H9 (cell line): Measurements from ENCODE around the gene HS6ST2. TPM values are rescaled to one million over a fixed set of nuclear protein-coding genes. Genes with fewer than 3 reads are reported as not detected.

Source experiments
- DNase-seq: peaks from one replicate; pipeline ENCODE4 v3.0.0-alpha.2; 2017
- H2AFZ ChIP-seq: one replicate; pipeline ENCODE4 v1.6.1; 2013; ENCODE audit warnings: mild to moderate bottlenecking, low read length, control low read depth, moderate library complexity
- H2AK5ac ChIP-seq: 2 replicates; pipeline ENCODE4 v1.6.1; 2013; ENCODE audit warnings: low read length, control low read depth, mixed read lengths; ENCODE audit not compliant: insufficient read length
- H2BK120ac ChIP-seq: one replicate; pipeline ENCODE4 v1.6.1; 2013; ENCODE audit warnings: low read depth, mild to moderate bottlenecking, low read length, control low read depth, inconsistent platforms; ENCODE audit not compliant: poor library complexity, severe bottlenecking
- H2BK12ac ChIP-seq: 2 replicates; pipeline ENCODE4 v1.6.1; 2013; ENCODE audit warnings: low read length, control low read depth, mixed read lengths, low read depth; ENCODE audit not compliant: insufficient read length
- H2BK15ac ChIP-seq: 2 replicates; pipeline ENCODE4 v1.6.1; 2013; ENCODE audit warnings: low read depth, low read length, control low read depth
- H2BK20ac ChIP-seq: one replicate; pipeline ENCODE4 v1.6.1; 2013; ENCODE audit warnings: low read depth, mild to moderate bottlenecking, low read length, control low read depth, inconsistent platforms; ENCODE audit not compliant: poor library complexity, severe bottlenecking
- H2BK5ac ChIP-seq: 2 replicates; pipeline ENCODE4 v1.6.1; 2013; ENCODE audit warnings: low read length, control low read depth, mixed read lengths; ENCODE audit not compliant: insufficient read length
- H3K14ac ChIP-seq: 2 replicates; pipeline ENCODE4 v1.6.1; 2013; ENCODE audit warnings: low read length, control low read depth; ENCODE audit not compliant: insufficient read depth
- H3K18ac ChIP-seq: 2 replicates; pipeline ENCODE4 v1.6.1; 2013; ENCODE audit warnings: low read depth, mild to moderate bottlenecking, mixed read lengths, low read length, control low read depth; ENCODE audit not compliant: insufficient read length
- H3K23ac ChIP-seq: 2 replicates; pipeline ENCODE4 v1.6.1; 2013; ENCODE audit warnings: low read length, control low read depth, mixed read lengths, low read depth; ENCODE audit not compliant: insufficient read length
- H3K23me2 ChIP-seq: 2 replicates; pipeline ENCODE4 v1.6.1; 2013; ENCODE audit warnings: low read depth, mild to moderate bottlenecking, mixed read lengths, low read length, control low read depth; ENCODE audit not compliant: insufficient read length, poor library complexity, severe bottlenecking
- H3K27ac ChIP-seq: 2 replicates; pipeline ENCODE4 v1.5.1; 2013; ENCODE audit warnings: low read length, control low read depth, mixed read lengths, low read depth; ENCODE audit not compliant: insufficient read length
- H3K27me3 ChIP-seq: 2 replicates; pipeline ENCODE4 v1.6.1; 2013; ENCODE audit warnings: low read length, control low read depth, inconsistent platforms; ENCODE audit not compliant: insufficient read depth
- H3K4ac ChIP-seq: 2 replicates; pipeline ENCODE4 v1.6.1; 2013; ENCODE audit warnings: low read depth, mild to moderate bottlenecking, control low read depth, inconsistent platforms, low read length, moderate library complexity
- H3K4me1 ChIP-seq: 2 replicates; pipeline ENCODE4 v1.6.1; 2013; ENCODE audit warnings: low read length, control low read depth, inconsistent platforms; ENCODE audit not compliant: insufficient read depth
- H3K4me2 ChIP-seq: 2 replicates; pipeline ENCODE4 v1.6.1; 2013; ENCODE audit warnings: low read length, control low read depth, mixed read lengths; ENCODE audit not compliant: insufficient read length, insufficient read depth
- H3K56ac ChIP-seq: 2 replicates; pipeline ENCODE4 v1.6.1; 2013; ENCODE audit warnings: low read depth, mild to moderate bottlenecking, mixed read lengths, low read length, control low read depth; ENCODE audit not compliant: insufficient read length
- H3K79me1 ChIP-seq: 2 replicates; pipeline ENCODE4 v1.6.1; 2013; ENCODE audit warnings: low read depth, mild to moderate bottlenecking, moderate library complexity, low read length, control low read depth, inconsistent platforms; ENCODE audit not compliant: insufficient read depth, poor library complexity, severe bottlenecking
- H3K79me2 ChIP-seq: 2 replicates; pipeline ENCODE4 v1.6.1; 2013; ENCODE audit warnings: low read length, control low read depth, inconsistent platforms; ENCODE audit not compliant: insufficient read depth
- H3K9ac ChIP-seq: 2 replicates; pipeline ENCODE4 v1.6.1; 2013; ENCODE audit warnings: low read length, control low read depth, mixed read lengths; ENCODE audit not compliant: insufficient read length; ENCODE audit errors: extremely low read depth
- H3K9me3 ChIP-seq: one replicate; pipeline ENCODE4 v1.6.1; 2013; ENCODE audit warnings: low read depth, low read length, inconsistent platforms; ENCODE audit not compliant: control insufficient read depth
- H3T11ph ChIP-seq: one replicate; pipeline ENCODE4 v1.6.1; 2013; ENCODE audit warnings: mild to moderate bottlenecking, low read length, control low read depth, inconsistent platforms
- H4K20me1 ChIP-seq: one replicate; pipeline ENCODE4 v1.6.1; 2013; ENCODE audit not compliant: control insufficient read depth, insufficient read length, insufficient read depth
- H4K5ac ChIP-seq: 2 replicates; pipeline ENCODE4 v1.6.1; 2013; ENCODE audit warnings: low read depth, mild to moderate bottlenecking, mixed read lengths, low read length, control low read depth; ENCODE audit not compliant: insufficient read length
- H4K8ac ChIP-seq: replicated peaks from 2 replicates; pipeline ENCODE4 v1.6.1; 2013; ENCODE audit warnings: low read length, control low read depth, mixed read lengths, low read depth; ENCODE audit not compliant: insufficient read length
- H4K91ac ChIP-seq: 2 replicates; pipeline ENCODE4 v1.6.1; 2013; ENCODE audit warnings: low read depth, mild to moderate bottlenecking, moderate library complexity, mixed read lengths, low read length, control low read depth; ENCODE audit not compliant: insufficient read length
- H3K27ac Mint-ChIP-seq, 3 experiments: 2 replicates in 2 of 3; 3 replicates in 1 of 3; pipeline ENCODE4 v1.8.0; 2020 to 2021; ENCODE audit warnings: mixed read lengths in 3 of 3, mild to moderate bottlenecking in 1 of 3, moderate library complexity in 1 of 3
- H3K27me3 Mint-ChIP-seq: 2 replicates; pipeline ENCODE4 v1.8.0; 2021; ENCODE audit warnings: low read depth, mild to moderate bottlenecking, moderate library complexity, mixed read lengths
- H3K36me3 Mint-ChIP-seq, 3 experiments: 2 replicates in 2 of 3; 3 replicates in 1 of 3; pipeline ENCODE4 v1.8.0; 2020 to 2021; ENCODE audit warnings: low read depth in 3 of 3, mixed read lengths in 3 of 3; ENCODE audit not compliant: insufficient read depth in 1 of 3
- H3K4me1 Mint-ChIP-seq, 2 experiments: 2 replicates each; pipeline ENCODE4 v1.8.0; 2020; ENCODE audit warnings: mixed read lengths in 2 of 2
- H3K4me3 Mint-ChIP-seq, 2 experiments: 2 replicates in 1 of 2; 3 replicates in 1 of 2; pipeline ENCODE4 v1.8.0; 2020 to 2021; ENCODE audit warnings: mild to moderate bottlenecking in 2 of 2, mixed read lengths in 2 of 2, moderate library complexity in 1 of 2
- H3K9me3 Mint-ChIP-seq, 2 experiments: 2 replicates in 1 of 2; 3 replicates in 1 of 2; pipeline ENCODE4 v1.8.0; 2020; ENCODE audit warnings: mild to moderate bottlenecking in 2 of 2, mixed read lengths in 2 of 2, moderate library complexity in 1 of 2
- WGBS: extraction: QIAGEN DNeasy Blood & Tissue Kit; methylation state at CpG from one replicate; pipeline ENCODE4 v1.1.7; 2013; ENCODE audit warnings: missing lambda C conversion rate, low lambda C conversion rate, mixed read lengths; ENCODE audit not compliant: insufficient read length; ENCODE audit errors: extremely low coverage; 5-methylcytosine and 5-hydroxymethylcytosine counted together
- total RNA-seq: library from RNA; stranded (reverse); gene quantifications from 2 replicates; pipeline ENCODE4 v1.2.1, GENCODE V29; 2021
- TF ChIP-seq, protein P1 (sequence below): fragments of 200-600 bp; sonication (generic); conservative IDR thresholded peaks from 3 replicates; pipeline ENCODE4 v1.8.0; 2021; ENCODE audit warnings: antibody characterized with exemption, mild to moderate bottlenecking

The HS6ST2 gene
- total RNA-seq, 1 experiment from 2014 or later: 4.8 TPM

DNA sequence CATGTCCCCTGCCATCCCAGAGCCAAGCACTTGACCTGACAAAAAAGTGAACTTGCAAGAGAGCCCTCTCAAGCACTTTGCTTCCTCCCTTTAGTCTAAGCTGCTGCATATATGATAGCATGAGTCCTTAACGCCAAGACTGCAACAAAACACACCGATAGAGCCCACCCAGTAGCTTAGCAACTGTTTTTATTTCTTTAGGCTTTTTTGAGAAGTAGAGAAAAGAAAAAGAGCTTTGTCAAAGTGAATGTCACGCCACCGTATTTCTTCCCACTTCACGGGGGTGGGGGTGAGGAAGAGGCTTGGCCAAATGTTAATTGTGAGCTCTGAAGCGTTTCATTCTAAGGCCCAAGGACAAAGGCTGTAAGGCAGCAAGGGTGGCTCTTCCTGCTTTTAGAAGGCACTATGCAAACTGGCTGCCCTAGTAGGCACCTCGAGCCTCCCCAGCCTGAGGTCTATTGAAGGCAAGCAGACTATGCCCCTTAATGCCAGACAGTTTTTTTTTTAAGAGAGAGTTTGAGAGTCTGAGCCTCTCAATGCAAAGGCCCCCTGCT, 138.6 kb downstream of the HS6ST2 start:
- no peak overlapping the region for H2AFZ ChIP-seq
- no peak overlapping the region for H4K8ac ChIP-seq
- H2BK5ac ChIP-seq: no peak overlapping the region
- no peak overlapping the region for H2AK5ac ChIP-seq
- no peaks in the 10 kb centered on the region for H3K79me1 ChIP-seq
- no peak overlapping the region for H3K27ac Mint-ChIP-seq
- peaks cover 0 to 2% of the 10 kb centered on the region in 2 experiments; a peak in 1 of 5 replicates for H3K9me3 Mint-ChIP-seq
- H3K4me1 Mint-ChIP-seq: peaks cover 41 to 47% of the 10 kb centered on the region in 2 experiments
- H3K23me2 ChIP-seq: no peaks in the 10 kb centered on the region
- no peak overlapping the region for H3K9ac ChIP-seq
- H3K79me2 ChIP-seq: no peaks in the 10 kb centered on the region
- no peak overlapping the region for H2BK120ac ChIP-seq
- H3K4me3 Mint-ChIP-seq: no peak overlapping the region
- H2BK15ac ChIP-seq: no peak overlapping the region
- H3K27ac ChIP-seq: no peak overlapping the region
- no peaks in the 10 kb centered on the region for H4K20me1 ChIP-seq
- peaks cover 26% of the 10 kb centered on the region for H3K4me1 ChIP-seq
- H3K14ac ChIP-seq: no peak overlapping the region
- TF ChIP-seq, protein P1, sequence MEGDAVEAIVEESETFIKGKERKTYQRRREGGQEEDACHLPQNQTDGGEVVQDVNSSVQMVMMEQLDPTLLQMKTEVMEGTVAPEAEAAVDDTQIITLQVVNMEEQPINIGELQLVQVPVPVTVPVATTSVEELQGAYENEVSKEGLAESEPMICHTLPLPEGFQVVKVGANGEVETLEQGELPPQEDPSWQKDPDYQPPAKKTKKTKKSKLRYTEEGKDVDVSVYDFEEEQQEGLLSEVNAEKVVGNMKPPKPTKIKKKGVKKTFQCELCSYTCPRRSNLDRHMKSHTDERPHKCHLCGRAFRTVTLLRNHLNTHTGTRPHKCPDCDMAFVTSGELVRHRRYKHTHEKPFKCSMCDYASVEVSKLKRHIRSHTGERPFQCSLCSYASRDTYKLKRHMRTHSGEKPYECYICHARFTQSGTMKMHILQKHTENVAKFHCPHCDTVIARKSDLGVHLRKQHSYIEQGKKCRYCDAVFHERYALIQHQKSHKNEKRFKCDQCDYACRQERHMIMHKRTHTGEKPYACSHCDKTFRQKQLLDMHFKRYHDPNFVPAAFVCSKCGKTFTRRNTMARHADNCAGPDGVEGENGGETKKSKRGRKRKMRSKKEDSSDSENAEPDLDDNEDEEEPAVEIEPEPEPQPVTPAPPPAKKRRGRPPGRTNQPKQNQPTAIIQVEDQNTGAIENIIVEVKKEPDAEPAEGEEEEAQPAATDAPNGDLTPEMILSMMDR: no peak
- no peaks in the 10 kb centered on the region for H3K27me3 ChIP-seq
- no peak overlapping the region for H2BK20ac ChIP-seq
- H3K36me3 Mint-ChIP-seq: no peaks in the 10 kb centered on the region
- H3K18ac ChIP-seq: no peak overlapping the region
- no CpG with 5 or more reads among the region's 7 CpGs for WGBS
- no peak overlapping the region for H4K91ac ChIP-seq
- no peak overlapping the region for H3K56ac ChIP-seq
- H4K5ac ChIP-seq: no peak overlapping the region
- no peaks in the 10 kb centered on the region for H3K9me3 ChIP-seq
- no peak overlapping the region for H3K4ac ChIP-seq
- DNase-seq: no peak
- H3T11ph ChIP-seq: no peak overlapping the region
- no peak overlapping the region for H3K23ac ChIP-seq
- no peak overlapping the region for H3K4me2 ChIP-seq
- no peak overlapping the region for H2BK12ac ChIP-seq
- H3K27me3 Mint-ChIP-seq: no peaks in the 10 kb centered on the region
